Measurements from ENCODE around the gene CRB2.
A peak's percentile ranks its signal among the peaks of the same experiment; 100 is the strongest.

DNA sequence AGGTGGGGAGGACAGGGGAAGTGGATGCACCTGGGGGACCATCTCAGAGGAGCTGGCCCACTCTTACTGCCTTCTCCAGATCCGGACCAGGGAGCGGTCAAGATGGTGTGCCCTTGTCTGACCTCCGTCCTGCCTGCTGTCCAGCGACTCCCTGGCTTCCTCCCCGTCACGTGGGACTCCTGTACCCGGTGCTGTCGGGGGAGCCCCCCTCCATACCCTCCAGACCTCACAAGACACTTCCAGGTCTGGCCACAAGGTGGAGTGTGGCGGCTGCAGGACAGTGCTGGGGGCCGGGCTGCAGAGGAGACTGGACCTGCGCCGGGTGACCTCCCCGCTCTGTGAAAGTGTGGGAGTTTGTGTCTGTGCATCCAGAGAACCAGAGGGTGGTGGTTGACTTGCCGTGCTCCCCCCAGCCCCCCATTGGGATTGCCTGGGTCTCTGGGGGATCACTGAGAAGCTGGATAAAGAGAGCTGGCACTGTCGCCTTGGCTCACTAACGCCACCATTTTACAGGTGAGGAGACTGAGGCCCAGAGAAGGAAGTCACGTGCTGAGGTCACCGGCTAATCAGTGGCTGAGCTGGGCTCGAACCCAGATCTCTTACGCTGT is 1.9 kb upstream of the CRB2 start:
- TF ChIP-seq POLR2A (IDR thresholded peaks at IDR 0.05) = no peak
- TF ChIP-seq, protein P1, sequence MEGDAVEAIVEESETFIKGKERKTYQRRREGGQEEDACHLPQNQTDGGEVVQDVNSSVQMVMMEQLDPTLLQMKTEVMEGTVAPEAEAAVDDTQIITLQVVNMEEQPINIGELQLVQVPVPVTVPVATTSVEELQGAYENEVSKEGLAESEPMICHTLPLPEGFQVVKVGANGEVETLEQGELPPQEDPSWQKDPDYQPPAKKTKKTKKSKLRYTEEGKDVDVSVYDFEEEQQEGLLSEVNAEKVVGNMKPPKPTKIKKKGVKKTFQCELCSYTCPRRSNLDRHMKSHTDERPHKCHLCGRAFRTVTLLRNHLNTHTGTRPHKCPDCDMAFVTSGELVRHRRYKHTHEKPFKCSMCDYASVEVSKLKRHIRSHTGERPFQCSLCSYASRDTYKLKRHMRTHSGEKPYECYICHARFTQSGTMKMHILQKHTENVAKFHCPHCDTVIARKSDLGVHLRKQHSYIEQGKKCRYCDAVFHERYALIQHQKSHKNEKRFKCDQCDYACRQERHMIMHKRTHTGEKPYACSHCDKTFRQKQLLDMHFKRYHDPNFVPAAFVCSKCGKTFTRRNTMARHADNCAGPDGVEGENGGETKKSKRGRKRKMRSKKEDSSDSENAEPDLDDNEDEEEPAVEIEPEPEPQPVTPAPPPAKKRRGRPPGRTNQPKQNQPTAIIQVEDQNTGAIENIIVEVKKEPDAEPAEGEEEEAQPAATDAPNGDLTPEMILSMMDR (IDR thresholded peaks at IDR 0.05) = peak; percentile 63 to 82 (median 75)

All from body of pancreas (tissue), 4 donors.